NB4 (cell line): Measurements from ENCODE around the gene SLC39A11.

Experiments used
- DNase-seq: peaks from one replicate; pipeline ENCODE4 v3.0.0; 2010; ENCODE audit warnings: low read depth
- H3K4me3 ChIP-seq: one replicate; pipeline ENCODE4 v1.5.1; 2011; ENCODE audit warnings: mild to moderate bottlenecking, low read depth, low read length, moderate library complexity
- MAX ChIP-seq: IDR thresholded peaks from 2 replicates; pipeline ENCODE4 v1.6.1; 2011; ENCODE audit warnings: low read depth, low read length
- MYC ChIP-seq: IDR thresholded peaks from 2 replicates; pipeline ENCODE4 v1.6.1; 2011; ENCODE audit warnings: low read depth, low read length
- POLR2A ChIP-seq: IDR thresholded peaks from 2 replicates; pipeline ENCODE4 v1.6.1; 2011; ENCODE audit warnings: mild to moderate bottlenecking; ENCODE audit not compliant: insufficient read length; ENCODE audit errors: extremely low read depth
- TF ChIP-seq, protein P1 (sequence below): IDR thresholded peaks from one replicate; pipeline ENCODE4 v1.5.1; 2012; ENCODE audit warnings: low read depth, low read length

Gene SLC39A11

DNA sequence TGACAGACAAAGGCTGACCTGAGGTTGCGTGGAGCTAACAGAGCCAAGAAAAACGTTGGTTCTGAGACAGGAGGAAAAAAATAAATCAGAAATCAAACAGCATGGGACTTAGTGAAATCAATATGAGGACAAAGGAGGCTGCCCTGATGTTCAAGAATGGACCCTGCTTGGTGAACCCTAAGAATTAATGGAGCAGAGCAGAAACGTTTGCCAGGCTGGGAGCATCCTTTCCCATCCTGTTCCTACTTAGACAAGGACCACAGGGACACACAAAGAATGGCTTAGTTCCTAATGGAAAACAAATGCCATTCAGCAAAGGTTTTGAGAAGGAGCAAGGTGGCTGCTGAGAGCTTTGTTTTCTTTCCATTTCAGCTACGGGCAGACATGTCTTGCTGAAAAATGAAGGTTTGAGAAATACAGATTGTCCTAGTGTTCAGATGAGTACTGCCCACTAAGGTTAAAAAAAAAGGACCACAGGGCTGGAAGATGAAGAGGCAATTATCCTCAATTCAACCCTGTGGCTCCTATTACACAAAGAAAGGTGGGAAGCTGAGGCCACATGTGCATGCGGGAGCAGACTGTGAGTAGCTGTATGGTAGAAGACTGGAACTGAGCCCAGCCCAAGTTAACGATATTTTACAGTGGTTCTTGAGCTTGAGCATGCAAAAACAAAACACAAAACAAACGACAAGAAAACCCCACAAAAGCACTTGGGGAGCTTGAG is 230.1 kb downstream of the SLC39A11 start:
- no peak for DNase-seq
- TF ChIP-seq MAX, result no peak
- no peak for TF ChIP-seq MYC
- TF ChIP-seq, protein P1, sequence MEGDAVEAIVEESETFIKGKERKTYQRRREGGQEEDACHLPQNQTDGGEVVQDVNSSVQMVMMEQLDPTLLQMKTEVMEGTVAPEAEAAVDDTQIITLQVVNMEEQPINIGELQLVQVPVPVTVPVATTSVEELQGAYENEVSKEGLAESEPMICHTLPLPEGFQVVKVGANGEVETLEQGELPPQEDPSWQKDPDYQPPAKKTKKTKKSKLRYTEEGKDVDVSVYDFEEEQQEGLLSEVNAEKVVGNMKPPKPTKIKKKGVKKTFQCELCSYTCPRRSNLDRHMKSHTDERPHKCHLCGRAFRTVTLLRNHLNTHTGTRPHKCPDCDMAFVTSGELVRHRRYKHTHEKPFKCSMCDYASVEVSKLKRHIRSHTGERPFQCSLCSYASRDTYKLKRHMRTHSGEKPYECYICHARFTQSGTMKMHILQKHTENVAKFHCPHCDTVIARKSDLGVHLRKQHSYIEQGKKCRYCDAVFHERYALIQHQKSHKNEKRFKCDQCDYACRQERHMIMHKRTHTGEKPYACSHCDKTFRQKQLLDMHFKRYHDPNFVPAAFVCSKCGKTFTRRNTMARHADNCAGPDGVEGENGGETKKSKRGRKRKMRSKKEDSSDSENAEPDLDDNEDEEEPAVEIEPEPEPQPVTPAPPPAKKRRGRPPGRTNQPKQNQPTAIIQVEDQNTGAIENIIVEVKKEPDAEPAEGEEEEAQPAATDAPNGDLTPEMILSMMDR, result no peak
- TF ChIP-seq POLR2A, result no peak
- no peak overlapping the region for H3K4me3 ChIP-seq

GRCh38 chr17:72861811-72862210 is 230.7 kb downstream of the SLC39A11 start:
- DNase-seq, result no peak
- no peak overlapping the region for H3K4me3 ChIP-seq
- TF ChIP-seq, protein P1, result no peak

DNA sequence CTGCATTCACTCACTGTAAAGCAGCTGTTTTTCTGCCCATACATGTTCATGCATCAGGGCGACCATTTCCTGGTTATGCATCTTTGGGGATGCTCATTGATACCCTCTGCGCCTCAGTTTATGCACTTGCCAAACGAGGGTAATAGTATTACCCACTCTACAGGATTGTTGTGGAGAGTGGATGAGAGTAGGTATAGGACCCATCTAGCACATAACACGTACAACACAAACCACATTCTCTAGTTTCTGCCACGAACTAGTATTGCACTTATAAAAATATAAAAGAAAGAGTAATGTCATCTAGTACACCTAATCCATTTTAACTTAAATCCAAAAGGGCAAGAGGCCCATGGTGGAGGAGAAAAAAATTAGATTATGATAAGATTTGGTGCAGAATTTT is 231.7 kb downstream of the SLC39A11 start:
- no peak overlapping the region for H3K4me3 ChIP-seq
- TF ChIP-seq MYC (no peak), POLR2A (no peak), MAX (no peak)
- TF ChIP-seq, protein P1, result no peak
- DNase-seq, result no peak

- no peak for DNase-seq
- H3K4me3 ChIP-seq, result no peak overlapping the region
- no peak for TF ChIP-seq MAX
- no peak for TF ChIP-seq POLR2A
- no peak for TF ChIP-seq MYC
- TF ChIP-seq, protein P1, result no peak
Observed at GRCh38 chr17:72858826-72859495, 233.5 kb downstream of the SLC39A11 start.

DNA sequence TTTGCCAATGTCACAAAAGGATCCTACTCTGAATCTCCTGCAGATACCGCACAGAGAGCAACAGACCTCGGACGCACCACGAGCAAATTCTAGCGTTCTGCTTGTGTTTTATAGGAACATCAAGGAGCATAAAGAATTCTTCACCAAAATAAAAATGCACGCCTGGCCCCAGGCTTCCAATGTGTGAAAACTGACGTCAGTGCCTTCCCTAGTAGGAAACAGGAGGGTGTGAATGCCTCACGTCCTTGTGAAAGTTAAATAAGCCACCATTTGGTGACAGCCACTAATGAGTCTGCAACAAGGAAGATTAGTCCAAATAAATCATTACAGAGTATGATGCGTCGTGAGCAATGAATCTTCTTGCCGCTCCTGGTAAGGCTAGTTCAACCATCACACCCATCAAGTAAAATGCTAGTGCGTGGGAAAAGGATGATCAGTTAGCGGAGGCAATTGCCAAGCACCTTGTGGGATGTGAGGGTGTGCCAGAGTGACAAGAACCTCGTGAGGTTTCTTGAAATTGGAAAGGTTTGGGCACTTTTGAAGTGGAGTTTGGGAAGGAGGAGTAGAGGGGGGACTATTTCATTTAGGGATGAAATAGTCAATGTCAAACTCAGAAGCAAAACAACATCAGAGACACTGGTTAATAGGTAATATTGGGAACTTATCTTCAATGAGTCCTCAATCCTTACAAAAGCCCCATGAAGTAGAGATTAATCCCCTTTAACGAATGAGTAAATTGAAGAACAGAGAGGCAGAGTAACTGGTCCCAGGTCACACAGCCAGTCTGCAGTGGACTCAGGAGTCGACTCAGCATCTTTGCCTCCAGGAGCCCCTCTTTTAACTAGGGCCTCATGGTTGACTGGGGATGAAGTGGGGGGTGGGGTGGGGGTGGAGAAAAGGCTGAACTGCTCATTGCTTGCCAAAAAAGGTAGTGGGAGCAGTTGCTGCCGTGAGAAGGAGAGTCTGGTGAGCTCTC is 238.8 kb downstream of the SLC39A11 start:
- DNase-seq, result no peak
- no peak for TF ChIP-seq POLR2A
- TF ChIP-seq MAX, result no peak
- no peak for TF ChIP-seq MYC
- TF ChIP-seq, protein P1, result no peak
- no peak overlapping the region for H3K4me3 ChIP-seq
